Adipose tissue (tissue), 3 donors: Measurements from ENCODE around the gene AACS. TPM values are rescaled to one million over a fixed set of nuclear protein-coding genes. Genes with fewer than 3 reads are reported as not detected.
"Not testable (repeated sequence)": the region's sequence is repeated elsewhere in the genome, so short reads cannot be mapped to it uniquely, and the experiment has no call there.

Experiments
- H3K27ac ChIP-seq: one replicate; pipeline ENCODE4 v1.5.1; 2013; ENCODE audit warnings: low read depth, low read length
- WGBS, 3 donors: extraction: QIAGEN DNeasy Blood & Tissue Kit; methylation state at CpG; one replicate each; pipeline ENCODE4 v1.1.7; 2013; 5-methylcytosine and 5-hydroxymethylcytosine counted together
- polyA plus RNA-seq, 3 donors: library from polyadenylated mRNA; stranded (reverse); fragments of 200-250 nt; gene quantifications; one replicate each; pipeline ENCODE4 v1.2.3, GENCODE V29; 2013
- donor health status: healthy with polysubstance abuse.
- donor health status: Bipolar disorder and iron deficiency.
- donor health status: healthy.

Gene AACS
- polyA plus RNA-seq, 3 donors, result 32.8 to 79.0 (median 35.0) TPM

GRCh38 chr12:125134576-125134975, 69.3 kb downstream of the AACS start:
- 78 to 94% (median 90%) methylated on average over 14 of the region's 14 CpGs for WGBS, 3 donors

GRCh38 chr12:125135906-125136305, 70.7 kb downstream of the AACS start:
- no peak overlapping the region for H3K27ac ChIP-seq
- WGBS, 3 donors, result 94 to 97% (median 97%) methylated on average over 7 to 8 of the region's 8 CpGs

More at GRCh38 chr12:125134576-125134975, 69.3 kb downstream of the AACS start:
- H3K27ac ChIP-seq, result no peak overlapping the region

GRCh38 chr12:125136702-125137101, 71.5 kb downstream of the AACS start:
- 92 to 96% (median 93%) methylated on average over 19 of the region's 19 CpGs for WGBS, 3 donors
- no peak overlapping the region for H3K27ac ChIP-seq

DNA sequence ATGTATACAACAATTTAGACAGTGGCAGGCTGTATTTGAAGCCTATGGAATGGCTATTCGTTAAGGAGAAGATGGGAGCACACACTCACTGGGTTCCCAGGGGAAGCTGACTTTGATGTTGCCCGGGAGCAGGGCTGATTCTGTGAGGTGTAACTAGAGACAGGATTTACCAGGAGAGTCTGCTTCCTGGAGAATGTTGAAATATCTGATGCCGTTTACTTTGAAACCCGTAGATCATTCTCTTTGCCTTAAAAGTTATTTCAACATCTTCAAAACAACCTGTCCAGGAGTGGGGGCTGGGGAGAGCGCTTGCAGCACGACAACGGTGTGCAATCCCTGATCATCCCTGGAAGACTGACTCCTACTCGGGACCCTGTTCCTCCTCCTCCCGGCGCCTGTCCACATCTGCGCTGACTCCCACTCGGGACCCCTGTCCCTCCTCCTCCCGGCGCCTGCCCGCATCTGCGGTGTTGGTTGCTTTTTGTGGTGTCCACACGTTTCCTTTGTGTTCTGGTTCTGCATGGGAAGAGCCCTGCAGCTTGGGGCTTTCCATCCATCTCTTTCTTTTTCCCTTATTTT, 72.6 kb downstream of the AACS start:
- WGBS, 3 donors, result 77 to 85% (median 77%) methylated on average over 17 of the region's 17 CpGs
- no peak overlapping the region for H3K27ac ChIP-seq

DNA sequence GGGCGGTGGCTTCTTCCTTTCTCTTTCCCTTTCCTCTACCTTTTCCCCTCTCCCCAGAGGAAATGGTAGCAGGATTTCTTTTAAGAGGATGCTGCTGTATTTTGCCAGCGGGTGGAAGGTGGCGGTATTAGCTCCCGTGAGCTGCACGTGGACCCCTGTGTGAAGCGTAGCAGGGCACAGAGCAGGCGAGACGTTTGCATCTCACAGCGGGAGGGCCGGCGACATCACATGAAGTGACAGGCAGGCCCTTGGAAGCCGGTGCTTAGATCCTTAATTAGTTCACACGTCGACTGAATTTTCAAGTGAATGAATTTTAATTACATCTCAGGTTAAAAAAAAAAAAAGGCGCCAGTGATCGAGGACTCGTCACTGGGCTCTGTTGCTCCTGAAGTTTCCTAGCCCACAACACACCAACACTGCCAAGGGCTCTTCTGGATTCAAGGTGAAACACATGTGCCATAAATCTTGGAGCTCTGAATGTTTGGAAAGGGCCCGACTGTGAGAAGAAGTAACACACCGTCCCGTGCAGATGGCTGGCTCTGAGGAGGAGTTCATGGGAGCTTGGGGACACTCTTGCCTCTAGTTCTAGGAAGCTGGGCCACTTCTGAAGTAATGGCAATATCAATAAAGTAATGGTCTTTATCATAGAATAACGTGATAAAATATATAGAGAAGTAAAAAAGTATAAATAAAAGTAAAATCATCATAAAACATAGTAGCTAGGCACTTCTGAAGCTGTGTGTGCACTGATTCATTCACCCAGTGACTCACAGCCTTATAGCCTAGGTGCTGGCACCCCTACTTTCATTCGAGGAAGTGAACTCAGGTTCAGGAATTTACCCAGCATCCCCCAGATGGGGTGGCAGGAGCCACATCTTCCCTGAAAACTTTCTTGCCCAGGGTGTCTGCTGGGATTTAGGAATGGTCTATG, 75.3 kb downstream of the AACS start:
- WGBS, 3 donors, result 74 to 82% (median 82%) methylated on average over 22 of the region's 22 CpGs
- no peak overlapping the region for H3K27ac ChIP-seq

DNA sequence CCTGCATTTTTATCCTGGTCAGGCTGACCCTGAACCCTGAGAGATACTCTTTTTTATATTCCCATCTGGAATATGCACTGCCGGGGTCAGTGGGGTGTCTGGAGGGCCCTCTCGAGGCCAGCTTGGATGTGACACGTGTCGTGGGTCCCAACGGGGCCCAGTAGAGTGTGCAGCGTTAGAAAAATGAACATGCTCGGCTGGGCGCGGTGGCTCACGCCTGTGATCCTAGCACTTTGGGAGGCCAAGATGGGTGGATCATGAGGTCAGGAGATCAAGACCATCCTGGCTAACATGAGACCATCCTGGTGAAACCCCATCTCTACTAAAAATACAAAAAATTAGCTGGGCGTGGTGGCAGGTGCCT, 76.0 kb downstream of the AACS start:
- H3K27ac ChIP-seq, result not testable (repeated sequence)
- WGBS, 3 donors, result 86 to 92% (median 92%) methylated on average over 11 of the region's 11 CpGs

GRCh38 chr12:125142601-125143000, 77.4 kb downstream of the AACS start:
- WGBS, 3 donors, result 83 to 88% (median 87%) methylated on average over 9 of the region's 9 CpGs
- no peak overlapping the region for H3K27ac ChIP-seq

DNA sequence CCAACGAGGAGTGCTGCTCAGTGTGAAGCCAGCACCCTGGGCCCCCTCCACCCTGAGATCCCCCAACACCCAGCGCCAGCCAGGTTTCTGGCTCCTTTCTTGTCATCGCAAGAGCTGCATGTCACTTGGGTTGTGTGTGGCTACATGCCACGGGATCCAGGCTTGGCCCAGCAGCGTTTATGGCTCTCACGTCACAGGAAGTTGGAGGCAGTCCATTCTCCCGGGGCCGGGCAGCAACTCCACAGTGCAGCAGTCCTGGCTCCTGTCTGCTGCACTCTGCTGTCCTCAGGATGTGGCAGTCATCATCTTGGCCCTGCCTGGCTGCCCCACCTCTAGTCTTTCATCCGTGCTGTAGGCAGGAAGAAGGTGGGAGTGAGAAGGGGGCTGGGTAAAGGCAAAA, 78.3 kb downstream of the AACS start:
- WGBS, 3 donors, result 33 to 57% (median 44%) methylated on average over 9 of the region's 9 CpGs
- H3K27ac ChIP-seq, result no peak overlapping the region

DNA sequence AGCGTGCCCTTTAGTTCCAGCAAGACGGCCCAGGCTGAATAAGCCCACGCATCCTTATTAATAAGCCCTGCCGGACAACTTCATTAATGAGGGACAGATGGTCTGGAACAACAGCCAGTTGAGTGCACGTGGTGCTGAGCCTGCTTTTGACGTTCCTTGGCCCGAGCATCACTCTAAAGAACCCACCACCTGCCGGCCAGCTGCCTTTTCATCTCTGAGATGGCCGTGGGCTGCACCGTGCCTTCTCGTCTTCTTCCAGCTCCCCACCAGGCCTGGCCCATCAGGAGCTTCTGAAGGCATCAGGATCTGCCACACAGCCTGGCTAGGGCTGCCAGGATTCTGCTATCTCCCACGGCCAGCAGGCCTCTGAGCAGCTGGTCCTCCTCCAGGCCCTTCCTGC, 80.0 kb downstream of the AACS start:
- 83 to 89% (median 85%) methylated on average over 12 of the region's 12 CpGs for WGBS, 3 donors
- H3K27ac ChIP-seq, result no peak overlapping the region

DNA sequence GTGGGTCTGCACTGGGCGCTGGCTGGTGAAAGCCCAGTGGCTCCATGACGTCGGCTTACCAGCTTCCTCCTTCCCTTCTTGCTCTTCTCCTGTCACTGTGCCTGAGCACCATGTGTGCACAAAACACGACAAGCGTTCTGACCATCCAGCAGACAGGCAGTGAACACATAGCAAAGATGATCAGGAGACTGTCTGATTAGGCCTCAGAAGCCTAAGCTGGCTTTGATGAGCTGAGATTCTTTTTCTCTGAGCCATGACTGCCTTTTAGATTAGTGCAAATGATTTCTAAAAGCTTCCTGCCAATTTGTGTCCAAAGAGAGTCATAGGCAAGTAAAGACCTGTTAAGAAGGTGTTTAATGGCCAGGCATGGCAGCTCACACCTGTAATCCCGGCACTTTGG, 83.1 kb downstream of the AACS start:
- no peak overlapping the region for H3K27ac ChIP-seq
- WGBS, 3 donors, result 79 to 90% (median 81%) methylated on average over 6 of the region's 6 CpGs

- 67 to 74% (median 72%) methylated on average over 11 of the region's 11 CpGs for WGBS, 3 donors
Observed at GRCh38 chr12:125149160-125150108, 84.2 kb downstream of the AACS start.

GRCh38 chr12:125151284-125151683, 86.0 kb downstream of the AACS start:
- 88 to 95% (median 95%) methylated on average over 9 of the region's 9 CpGs for WGBS, 3 donors
- H3K27ac ChIP-seq, result no peak overlapping the region

More at GRCh38 chr12:125149160-125150108, 84.2 kb downstream of the AACS start:
- H3K27ac ChIP-seq, result no peak overlapping the region

GRCh38 chr12:125152463-125152862, 87.2 kb downstream of the AACS start:
- WGBS, 3 donors, result 81 to 84% (median 82%) methylated on average over 7 of the region's 7 CpGs
- H3K27ac ChIP-seq, result no peak overlapping the region

GRCh38 chr12:125155366-125155765, 90.1 kb downstream of the AACS start:
- H3K27ac ChIP-seq, result no peak overlapping the region
- WGBS, 3 donors, result 40 to 57% (median 53%) methylated on average over 6 of the region's 6 CpGs

- no peak overlapping the region for H3K27ac ChIP-seq
- 82 to 91% (median 90%) methylated on average over 3 of the region's 3 CpGs for WGBS, 3 donors
Observed at GRCh38 chr12:125157177-125157576, 91.9 kb downstream of the AACS start.

GRCh38 chr12:125159702-125160101, 94.5 kb downstream of the AACS start:
- WGBS, 3 donors, result 64 to 76% (median 64%) methylated on average over 3 of the region's 3 CpGs
- no peak overlapping the region for H3K27ac ChIP-seq

GRCh38 chr12:125160281-125160955, 95.2 kb downstream of the AACS start:
- H3K27ac ChIP-seq, result no peak overlapping the region
- 74 to 81% (median 81%) methylated on average over 9 of the region's 9 CpGs for WGBS, 3 donors

- H3K27ac ChIP-seq, result no peak overlapping the region
- 50 to 58% (median 50%) methylated on average over 2 of the region's 2 CpGs for WGBS, 3 donors
Observed at GRCh38 chr12:125161712-125162022, 96.4 kb downstream of the AACS start.
